ENCODE measurements around the gene OR52W1.

The OR52W1 gene

DNA sequence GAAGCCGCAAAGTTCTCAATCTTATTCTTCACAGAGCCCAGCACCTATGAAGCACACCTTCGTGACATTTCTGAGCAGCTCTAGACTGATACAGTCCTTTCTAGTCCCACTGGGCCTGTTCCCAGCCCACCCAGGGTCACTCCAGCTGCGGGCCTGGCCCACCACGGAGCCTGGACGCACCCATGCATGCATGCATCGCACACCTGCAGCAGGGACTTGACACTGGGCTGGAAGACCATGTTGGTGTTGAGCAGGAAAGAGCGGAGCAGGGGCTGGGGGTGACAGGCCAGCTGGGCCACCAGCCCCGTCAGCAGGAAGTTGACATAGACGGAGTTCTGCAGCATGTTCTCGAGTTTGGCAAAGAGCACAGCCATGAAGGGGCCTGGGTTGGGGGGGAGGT, 15.5 kb downstream of the OR52W1 start:
- intact Hi-C loops (cut with DNase I): no loop called here
- DNase-seq: peak in 1 of 42 donors; percentile 24

DNA sequence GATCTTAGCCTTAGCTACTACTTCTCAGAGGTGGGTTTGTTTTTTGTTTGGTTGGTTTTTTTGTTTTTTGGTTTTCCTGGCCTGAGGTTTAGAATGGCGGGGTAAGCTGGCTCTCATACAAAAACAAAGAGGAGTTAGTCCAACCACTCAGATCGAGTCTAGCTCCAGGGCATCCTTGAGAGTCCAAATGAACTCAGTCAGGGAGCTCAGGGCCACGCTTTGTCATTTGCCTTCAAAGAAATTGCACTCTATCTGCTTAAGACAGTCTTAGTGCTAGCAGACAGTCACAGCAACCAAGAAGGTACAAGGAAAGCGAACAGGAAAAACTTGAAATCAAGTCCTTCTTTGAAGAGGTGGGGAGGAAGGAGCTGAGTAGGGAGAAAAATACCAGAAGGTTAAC, 17.5 kb downstream of the OR52W1 start:
- DNase-seq: no peak
- intact Hi-C loops (cut with DNase I): no loop called here

DNA sequence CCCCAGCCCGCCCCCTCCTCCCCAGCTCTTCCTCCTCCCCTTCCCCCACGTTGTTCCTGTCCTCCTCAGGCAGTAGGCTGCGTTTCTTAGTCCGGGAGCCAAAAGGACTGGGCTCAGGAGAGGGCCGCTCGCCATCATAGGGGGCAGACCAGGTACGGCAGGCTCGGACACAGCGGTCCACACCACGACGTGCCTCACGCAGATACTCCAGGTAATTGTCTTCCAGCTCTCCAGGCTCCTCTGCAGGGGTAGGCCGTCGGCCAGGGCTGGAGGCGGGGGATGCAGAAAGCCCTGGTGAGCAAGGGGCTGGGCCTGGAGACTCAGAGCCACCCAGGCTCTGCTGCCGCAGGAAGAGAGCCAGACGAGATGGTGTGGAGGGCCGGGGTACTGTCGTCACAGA, 18.7 kb downstream of the OR52W1 start:
- intact Hi-C loops (cut with DNase I): no loop called here
- peak in 1 of 42 donors; percentile 9 for DNase-seq

DNA sequence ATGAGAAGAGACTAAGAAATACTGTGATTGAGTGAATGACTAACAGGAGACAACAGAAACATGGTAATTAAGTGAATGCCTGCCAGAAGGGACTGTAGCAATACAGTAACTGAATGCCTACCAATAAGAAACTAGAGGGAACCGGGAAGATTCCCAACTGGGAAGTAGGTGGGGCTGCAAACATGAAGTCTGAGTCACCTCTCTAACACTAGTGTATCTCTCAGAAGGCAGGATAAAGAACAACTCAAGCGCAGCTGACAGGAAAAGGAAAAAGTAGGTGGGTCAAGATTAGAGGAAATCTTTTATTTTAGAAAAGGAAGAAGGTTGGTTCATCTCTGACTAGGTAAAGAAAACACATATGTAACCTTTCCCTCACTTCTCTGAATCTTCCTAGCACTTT, 20.3 kb downstream of the OR52W1 start:
- peak in 11 of 42 donors; percentile 25 to 63 (median 34) for DNase-seq
- intact Hi-C loops (cut with DNase I): no loop called here

DNA sequence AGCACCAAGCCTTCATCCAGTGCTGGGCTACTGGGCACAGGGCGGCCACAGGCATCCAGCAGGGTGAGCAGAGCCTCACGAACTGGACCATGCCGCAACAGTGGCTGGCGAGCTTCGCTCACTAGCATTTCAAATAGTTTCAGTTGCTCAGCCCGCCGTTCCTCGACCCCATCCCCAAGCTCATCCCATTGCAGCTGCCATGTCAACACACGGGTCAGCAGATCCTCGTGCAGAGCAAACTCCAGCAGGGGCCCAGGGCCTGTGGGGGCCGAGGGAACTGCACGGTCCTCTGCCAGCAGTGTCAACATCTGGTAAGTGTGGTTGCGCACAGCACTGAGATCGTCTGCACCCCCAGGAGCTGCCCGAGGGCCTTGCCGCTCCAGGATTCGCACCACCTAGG, 24.8 kb downstream of the OR52W1 start:
- DNase-seq: peak in 1 of 42 donors; percentile 29
- intact Hi-C loops (cut with DNase I): no loop called here

DNA sequence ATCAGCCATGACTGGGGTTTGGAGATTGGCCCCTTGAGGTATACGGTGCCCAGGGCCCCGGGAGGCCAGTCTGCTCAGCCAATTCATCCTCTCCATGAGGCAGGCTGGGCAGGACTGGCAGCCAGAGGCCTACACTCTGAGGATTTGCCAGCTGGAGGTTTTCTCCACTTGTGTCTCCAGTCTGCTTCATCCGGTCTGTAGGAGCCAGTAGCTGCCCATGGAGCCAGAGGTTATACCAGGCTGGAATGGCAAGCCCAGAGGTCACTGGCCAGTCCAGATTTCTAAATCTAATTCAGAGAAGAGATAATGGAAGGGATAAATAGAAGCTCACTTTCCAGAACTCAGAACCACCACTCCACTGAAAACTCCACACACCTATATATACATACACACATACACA, 25.4 kb downstream of the OR52W1 start:
- DNase-seq: peak in 1 of 42 donors; percentile 25
- intact Hi-C loops (cut with DNase I): no loop called here

DNA sequence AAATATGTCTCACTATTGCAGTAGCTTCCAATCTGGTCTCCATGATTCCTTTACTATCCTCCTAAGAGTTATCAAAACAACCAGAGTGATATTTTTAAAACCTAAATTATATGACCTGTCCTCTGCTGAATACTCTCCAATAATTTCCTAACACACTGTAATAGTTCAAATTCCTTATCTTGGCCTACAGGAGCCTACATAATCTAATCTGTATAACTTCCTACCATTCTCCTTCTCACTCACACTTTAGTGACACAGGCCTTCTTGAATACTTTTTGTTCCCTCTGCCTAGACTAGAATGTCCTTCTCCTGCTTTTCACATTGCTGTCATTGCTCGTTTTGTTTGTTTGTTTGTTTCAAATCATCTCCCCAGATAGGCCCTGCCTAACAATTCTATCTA, 26.0 kb downstream of the OR52W1 start:
- intact Hi-C loops (cut with DNase I): no loop called here
- no peak for DNase-seq

DNA sequence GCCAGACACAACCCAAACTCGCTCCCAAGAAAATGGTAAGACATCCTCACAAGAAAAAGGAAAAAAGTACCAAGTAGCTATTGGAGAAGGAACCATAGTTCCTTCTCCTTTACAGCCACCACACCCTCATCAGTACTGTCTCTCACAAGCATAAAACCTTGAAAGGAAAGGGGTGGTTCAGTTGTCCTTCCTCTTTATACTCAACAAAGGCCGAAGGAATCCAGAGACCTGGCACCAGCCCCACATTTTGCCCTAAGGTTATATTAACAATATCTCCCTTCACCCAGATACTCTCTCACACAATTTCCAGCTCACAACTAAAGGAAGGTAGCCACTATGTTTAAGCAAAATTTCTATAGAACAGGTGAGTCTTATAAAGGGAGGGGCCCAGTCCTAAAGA, 26.9 kb downstream of the OR52W1 start:
- intact Hi-C loops (cut with DNase I): no loop called here
- peak in 1 of 42 donors; percentile 33 for DNase-seq

DNA sequence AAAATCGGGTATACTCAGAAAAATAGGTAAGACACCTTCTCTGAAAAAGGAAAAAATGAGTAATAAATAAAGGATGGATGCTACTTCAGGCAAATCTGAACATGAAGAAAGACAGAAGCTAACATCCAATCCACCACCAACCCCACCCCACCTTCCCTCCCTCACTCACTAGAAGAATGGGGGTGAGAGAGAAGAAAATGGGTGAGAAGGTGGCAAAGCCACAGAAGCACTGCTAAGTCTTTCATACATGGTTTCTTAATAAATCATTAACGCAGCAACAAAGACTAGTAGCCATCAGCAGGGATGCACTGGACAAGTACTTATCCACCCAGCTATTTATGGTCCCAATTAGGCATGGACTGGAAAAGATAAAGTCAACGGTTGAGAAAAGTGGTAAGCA, 29.5 kb downstream of the OR52W1 start:
- intact Hi-C loops (cut with DNase I): no loop called here
- peak in 1 of 42 donors; percentile 12 for DNase-seq

DNA sequence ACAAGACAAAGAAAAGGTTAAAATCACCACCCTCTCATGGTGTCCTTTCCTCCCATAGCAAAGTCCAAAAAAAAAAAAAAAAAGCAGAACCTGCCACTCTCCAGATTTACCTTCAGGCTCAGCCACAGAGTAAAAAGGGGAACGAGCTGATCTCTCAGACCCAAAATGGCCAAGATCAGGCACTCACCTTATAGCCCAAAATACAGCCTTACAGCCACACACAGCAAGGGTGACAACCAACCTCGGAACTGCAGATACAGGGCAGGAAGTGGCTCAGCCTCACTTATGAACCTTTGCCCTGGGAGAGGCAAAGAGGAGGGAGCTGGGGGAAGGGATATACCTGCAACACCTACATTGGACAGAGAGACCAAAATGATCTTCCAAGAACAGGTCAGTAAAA, 30.9 kb downstream of the OR52W1 start:
- peak in 1 of 42 donors; percentile 12 for DNase-seq
- intact Hi-C loops (cut with DNase I): no loop called here

DNA sequence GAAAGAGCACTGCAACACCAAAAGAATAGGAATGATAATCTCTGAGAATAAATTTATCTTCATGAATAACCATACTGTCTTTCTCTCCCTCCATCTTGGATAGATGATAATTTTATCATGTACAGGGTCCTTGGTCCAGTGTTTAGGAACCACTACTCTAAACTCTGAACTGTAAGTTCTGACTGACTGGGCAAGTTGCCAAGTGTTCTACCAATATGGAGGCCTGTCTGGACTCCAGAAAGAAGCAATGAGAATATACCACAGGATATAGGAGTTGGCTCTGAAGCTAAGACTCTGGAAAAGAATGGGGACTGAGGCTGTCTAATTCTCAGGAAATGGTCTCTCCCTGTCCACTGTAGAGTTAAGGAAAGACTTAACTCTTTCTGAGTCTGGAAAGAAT, 33.9 kb downstream of the OR52W1 start:
- intact Hi-C loops (cut with DNase I): no loop called here
- no peak for DNase-seq

DNA sequence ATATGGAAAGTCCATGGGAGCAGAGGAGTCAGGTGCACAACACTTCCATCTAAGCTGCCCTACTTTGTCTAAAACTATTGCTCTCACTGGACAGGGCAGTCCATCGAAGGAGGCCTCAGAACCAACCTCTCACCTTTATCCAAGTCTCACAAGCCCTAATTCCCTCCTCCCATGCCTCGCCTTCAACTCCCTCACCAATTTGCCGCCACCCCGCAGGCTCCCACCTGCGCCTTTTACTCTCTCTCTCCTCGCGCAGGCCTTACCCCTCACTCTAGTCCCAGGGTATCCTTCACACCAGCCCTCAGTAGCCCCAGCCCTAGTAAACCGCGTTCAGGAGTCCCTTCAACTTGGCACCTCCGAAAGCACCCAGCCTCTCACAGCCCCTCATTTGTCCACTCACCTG, 35.0 kb downstream of the OR52W1 start:
- intact Hi-C loops (cut with DNase I): no loop called here
- DNase-seq: peak in 3 of 42 donors; percentile 12 to 35 (median 24)

DNA sequence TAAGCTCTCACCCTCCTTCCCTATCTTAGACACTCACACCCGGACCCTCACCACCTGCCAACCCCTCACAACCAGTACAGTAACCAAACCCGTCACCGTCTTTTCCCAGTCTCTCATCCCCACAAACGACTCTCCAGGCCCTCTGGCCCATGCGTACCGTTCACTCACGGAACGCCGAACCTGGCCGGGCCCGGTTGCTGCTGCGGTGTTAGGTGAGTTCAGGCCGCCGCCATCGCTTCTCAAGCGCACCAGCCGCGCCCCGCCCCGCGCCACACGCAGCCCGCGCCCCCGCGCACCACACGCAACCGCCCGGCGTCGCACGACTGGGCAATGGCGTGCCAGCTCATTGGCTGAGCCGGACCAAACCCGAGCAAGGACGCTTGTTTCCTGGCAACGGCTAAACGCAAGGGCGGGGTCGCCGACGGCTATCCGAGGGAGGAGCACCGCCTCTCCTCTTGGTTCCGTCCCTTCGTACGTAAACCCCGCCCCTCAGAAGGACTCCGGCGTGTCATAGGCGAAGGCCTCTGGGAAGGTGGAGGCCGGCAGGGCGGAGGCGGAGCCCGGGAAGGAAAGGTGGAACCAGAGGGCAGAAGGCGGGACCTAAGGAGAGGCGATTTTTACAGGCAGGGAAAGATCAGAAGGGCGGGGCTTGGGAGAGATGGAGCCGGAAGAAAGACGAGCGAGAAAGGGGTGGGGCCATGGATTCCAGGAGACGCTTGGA, 35.5 kb downstream of the OR52W1 start, which contains the start of gene FHIP1B:
Gene FHIP1B, minus strand, starts transcription at position 250 of the 721 bp plus-strand sequence. CDS start 10,120 bp downstream, outside the sequence.
- intact Hi-C loops (cut with DNase I): no loop called here
- peak; percentile 97 to 100 (median 100) for DNase-seq

DNA sequence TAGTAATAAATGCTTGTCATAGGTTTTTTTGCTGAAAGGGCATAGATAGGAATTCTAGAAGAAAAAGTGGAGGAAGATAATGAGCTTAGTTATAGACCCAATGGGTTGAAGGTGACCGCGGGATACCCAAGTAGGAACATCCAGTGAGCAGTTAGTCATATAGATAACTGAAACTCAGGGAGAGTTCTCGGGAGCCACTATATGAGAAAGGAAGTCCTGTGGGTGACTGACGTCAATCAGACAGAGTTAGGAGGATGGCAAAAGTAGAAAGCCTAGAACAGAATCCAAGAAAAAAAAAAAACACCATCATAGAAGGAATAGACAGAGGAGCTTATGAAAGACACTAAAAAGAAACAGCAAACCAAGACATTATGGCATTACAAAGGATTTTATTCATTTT, 38.2 kb downstream of the OR52W1 start:
- no peak for DNase-seq
- intact Hi-C loops (cut with DNase I): no loop called here

DNA sequence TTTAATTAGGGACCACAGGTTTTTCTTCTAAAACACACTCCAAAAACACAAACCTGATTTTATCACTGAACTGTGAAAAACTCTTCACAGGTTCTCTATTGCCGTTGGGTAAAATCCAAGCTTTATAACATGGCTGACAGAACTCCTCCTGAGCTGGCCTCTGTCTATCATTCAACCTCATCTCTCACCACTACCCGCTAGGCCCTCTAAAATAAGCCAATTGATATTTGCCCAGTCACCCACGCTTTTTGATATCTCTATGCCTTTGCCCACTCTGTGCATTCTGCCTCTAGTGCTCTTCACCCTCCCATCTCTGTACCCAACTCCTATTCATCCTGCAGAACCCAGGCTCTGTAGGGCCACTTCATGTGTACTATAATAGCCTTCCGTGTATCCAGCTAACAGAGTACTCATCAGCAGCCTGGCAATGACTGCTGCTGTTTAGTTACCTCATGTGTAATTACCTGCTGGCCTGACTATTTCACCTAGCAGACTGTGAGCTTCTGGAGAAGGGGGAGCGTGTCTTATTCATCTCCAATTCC, 38.8 kb downstream of the OR52W1 start:
- intact Hi-C loops (cut with DNase I): no loop called here
- no peak for DNase-seq

DNA sequence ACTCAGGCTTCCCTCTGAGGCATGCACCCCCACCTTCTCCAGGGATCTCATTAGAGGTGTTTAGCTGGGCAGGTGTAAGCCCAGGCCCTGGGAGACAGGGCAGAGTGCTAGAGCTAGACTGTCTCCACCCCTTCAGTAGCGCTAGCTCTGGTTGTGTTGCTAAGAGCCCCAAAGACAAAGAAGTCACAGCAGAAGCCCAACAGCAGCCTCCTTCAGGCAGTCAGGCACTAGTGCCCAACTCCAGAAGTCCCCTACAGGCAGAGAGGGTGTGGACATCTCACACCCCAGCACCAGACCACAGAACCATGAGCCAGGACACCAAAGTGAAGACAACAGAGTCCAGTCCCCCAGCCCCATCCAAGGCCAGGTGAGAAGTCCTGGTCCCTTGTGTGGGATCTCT, 39.9 kb downstream of the OR52W1 start, which contains the start of gene CNGA4:
Gene CNGA4, plus strand, starts transcription at position 188 of the 400 bp plus-strand sequence. Its CDS starts 118 bp downstream, at position 306.
- DNase-seq: no peak
- intact Hi-C loops (cut with DNase I): no loop called here

DNA sequence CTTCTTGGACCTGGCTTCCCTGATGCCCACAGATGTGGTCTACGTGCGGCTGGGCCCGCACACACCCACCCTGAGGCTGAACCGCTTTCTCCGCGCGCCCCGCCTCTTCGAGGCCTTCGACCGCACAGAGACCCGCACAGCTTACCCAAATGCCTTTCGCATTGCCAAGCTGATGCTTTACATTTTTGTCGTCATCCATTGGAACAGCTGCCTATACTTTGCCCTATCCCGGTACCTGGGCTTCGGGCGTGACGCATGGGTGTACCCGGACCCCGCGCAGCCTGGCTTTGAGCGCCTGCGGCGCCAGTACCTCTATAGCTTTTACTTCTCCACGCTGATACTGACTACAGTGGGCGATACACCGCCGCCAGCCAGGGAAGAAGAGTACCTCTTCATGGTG, 41.1 kb downstream of the OR52W1 start:
- intact Hi-C loops (cut with DNase I): no loop called here

DNA sequence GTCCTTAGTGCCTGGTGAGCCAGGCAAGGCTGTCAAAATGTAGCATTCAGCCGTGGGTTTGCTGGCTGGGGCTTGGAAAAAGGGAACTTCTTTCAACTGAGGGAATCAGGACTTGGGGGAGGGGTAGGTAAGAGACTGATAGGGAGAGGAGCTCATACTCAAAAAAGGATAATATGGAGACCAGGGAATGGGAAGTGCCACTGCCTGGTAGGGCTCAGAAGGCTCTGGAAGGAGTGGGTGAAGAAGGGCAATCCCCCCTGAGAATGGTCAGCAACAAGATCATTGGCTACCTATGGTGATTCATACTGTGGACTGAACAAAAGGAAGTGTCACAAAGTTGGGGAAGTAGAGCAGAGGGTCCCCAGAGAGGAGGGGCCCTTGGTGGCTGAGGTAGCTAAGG, 41.8 kb downstream of the OR52W1 start:
- DNase-seq: no peak
- intact Hi-C loops (cut with DNase I): no loop called here

More for the DNA sequence above, 41.1 kb downstream of the OR52W1 start:
- DNase-seq: no peak

DNA sequence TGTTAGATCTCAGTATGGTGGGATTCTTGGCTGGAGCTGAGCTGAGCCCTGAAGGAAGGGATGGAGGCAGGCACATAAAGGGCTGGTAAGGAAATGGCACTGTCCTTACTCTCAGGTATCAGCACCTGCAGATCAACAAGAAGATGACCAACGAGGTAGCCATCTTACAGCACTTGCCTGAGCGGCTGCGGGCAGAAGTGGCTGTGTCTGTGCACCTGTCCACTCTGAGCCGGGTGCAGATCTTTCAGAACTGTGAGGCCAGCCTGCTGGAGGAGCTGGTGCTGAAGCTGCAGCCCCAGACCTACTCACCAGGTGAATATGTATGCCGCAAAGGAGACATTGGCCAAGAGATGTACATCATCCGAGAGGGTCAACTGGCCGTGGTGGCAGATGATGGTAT, 42.3 kb downstream of the OR52W1 start:
- intact Hi-C loops (cut with DNase I): no loop called here
- DNase-seq: no peak

DNA sequence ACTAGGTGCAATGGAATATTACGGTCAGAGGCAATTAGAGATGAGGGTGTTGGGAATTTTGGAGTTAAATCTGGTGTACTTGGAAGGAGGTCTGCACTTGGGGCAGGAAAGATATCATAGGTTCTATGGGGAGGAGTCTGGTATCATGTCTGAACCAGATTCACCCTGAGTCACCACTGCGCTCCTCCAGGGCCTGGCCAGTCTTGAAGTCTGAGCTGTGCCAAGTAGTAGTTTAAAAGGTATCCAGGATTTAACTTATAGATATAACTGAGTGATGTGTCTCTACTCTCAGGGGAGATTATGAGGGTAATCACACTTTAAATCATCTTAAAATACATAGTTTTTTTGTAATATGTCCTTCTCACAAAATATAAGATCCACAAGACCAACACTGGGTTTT, 46.5 kb downstream of the OR52W1 start:
- intact Hi-C loops (cut with DNase I): no loop called here
- no peak for DNase-seq

DNA sequence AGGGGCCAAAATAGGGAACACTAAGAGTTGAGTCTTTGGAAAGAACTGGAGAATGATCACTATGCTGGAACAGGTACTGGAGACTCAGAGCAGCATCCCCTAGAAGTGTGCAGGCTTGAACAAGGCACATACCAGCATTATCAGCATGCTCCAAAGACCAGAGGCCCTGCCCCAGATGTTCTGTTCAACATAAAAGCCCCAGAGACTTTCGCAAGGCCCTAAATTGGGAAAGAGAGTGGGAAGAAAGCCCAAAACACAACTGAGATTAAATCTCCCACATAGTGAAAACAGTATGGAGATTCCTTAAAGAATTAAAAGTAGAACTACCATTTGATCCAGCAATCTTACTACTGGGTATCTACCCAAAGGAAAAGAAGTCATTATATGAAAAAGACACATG, 49.2 kb downstream of the OR52W1 start:
- intact Hi-C loops (cut with DNase I): no loop called here
- DNase-seq: no peak

Data from head of caudate nucleus (tissue), 42 donors.